ENCODE measurements around the gene C1orf74. TPM values are rescaled to one million over a fixed set of nuclear protein-coding genes. Genes with fewer than 3 reads are reported as not detected.

Gene C1orf74
- total RNA-seq, 1 experiment from 2014 or later: 5.6 TPM

DNA sequence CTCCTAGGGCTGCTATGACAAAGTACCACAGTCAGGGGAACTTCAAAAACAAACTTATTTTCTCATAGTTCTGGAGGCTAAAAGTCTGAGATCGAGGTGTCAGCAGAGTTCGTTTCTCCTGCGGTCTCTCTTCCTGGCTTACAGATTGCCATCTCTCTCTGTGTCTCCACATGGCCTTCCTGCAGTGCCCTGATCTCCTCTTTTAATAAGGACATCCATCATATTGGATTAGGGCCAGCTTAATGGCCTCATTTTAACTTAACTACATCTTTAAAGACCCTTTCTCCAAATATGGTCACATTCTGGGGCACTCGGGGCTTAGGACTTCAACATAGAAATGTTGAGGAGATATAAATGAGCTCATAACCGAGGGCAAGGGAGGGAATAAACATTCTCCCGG, 12.2 kb downstream of the C1orf74 start:
- intact Hi-C loops (cut with micrococcal nuclease): no loop called here
- POLR2A ChIA-PET: no interaction called here
- no peak for DNase-seq (ENCODE audit: low read depth, low spot score)
- Histone ChIP-seq H3K9me2 (ENCODE audit: insufficient read depth) (no peaks in the 10 kb centered on the region), H3K36me3 (ENCODE audit: control insufficient read depth in 1 of 2, insufficient read depth in 2 of 2, low read length in 2 of 2) (no peaks in the 10 kb centered on the region), H3K79me2 (ENCODE audit: insufficient read depth, low read length) (no peaks in the 10 kb centered on the region), H3K27me3 (ENCODE audit: insufficient read depth, low read length) (no peaks in the 10 kb centered on the region), H3K9me3 (ENCODE audit: control insufficient read depth in 1 of 2, insufficient read depth in 1 of 2, low read depth in 1 of 2, low read length in 2 of 2) (no peaks in the 10 kb centered on the region; a peak in 1 of 4 replicates), H3K4me1 (ENCODE audit: control insufficient read depth in 1 of 2, insufficient read depth in 2 of 2, low read length in 2 of 2) (no peaks in the 10 kb centered on the region), H3K9ac (ENCODE audit: low read length) (no peak overlapping the region), H3K4me3 (replicated peaks in 1 of 2; ENCODE audit: low read depth in 1 of 2, low read length in 2 of 2) (no peak overlapping the region), H3K4me2 (ENCODE audit: low read length) (no peak overlapping the region), H4K20me1 (ENCODE audit: insufficient read depth) (no peaks in the 10 kb centered on the region), H3K27ac (ENCODE audit: low read depth, low read length) (no peak overlapping the region), H2AFZ (ENCODE audit: low read depth, low read length, poor library complexity, severe bottlenecking) (no peak overlapping the region)
- RAD21 ChIA-PET (ENCODE audit: low non-redundant PET in 1 of 2, low total read pairs in 2 of 2, uncharacterized antibody in 2 of 2, unreplicated experiment in 2 of 2): no interaction called here
- TF ChIP-seq SIN3A (IDR thresholded peaks at IDR 0.05; ENCODE audit: low read depth) (no peak), CEBPB (IDR thresholded peaks at IDR 0.05; ENCODE audit: low read depth) (no peak), RAD21 (IDR thresholded peaks at IDR 0.05; ENCODE audit: low read depth) (no peak), POLR2A (IDR thresholded peaks at IDR 0.05; ENCODE audit: borderline replicate concordance, extremely low read depth, insufficient read depth, insufficient read length) (no peak), ZFX (IDR thresholded peaks at IDR 0.05) (no peak)
- ATAC-seq: no peak
- BruUV-seq (replicated peaks): no TSS peak
- CTCF ChIA-PET: no interaction called here

DNA sequence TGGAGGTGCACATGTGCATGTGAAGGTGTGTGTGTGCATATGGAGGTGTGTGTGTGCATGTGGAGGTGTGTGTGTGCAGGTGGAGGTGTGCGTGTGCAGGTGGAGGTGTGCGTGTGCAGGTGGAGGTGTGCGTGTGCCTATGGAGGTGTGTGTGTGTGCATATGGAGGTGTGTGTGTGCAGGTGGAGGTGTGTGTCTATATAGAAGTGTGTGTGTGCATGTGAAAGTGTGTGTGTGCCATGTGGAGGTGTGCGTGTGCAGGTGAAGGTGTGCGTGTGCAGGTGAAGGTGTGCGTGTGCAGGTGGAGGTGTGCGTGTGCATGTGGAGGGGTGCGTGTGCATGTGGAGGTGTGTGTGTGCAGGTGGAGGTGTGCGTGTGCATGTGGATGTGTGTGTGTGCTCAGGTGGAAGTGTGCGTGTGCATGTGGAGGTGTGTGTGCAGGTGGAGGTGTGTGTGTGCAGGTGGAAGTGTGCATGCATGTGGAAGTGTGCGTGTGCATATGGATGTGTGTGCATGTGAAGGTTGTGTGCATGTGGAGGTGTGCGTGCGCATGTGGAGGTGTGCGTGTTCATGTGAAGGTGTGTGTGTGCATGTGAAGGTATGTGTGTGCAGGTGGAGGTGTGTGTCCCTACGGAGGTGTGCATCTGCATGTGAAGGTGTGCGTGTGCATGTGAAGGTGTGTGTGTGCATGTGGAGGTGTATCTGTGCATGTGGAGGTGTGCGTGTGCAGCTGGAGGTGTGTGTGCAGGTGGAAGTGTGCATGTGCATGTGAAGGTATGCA, 13.5 kb downstream of the C1orf74 start:
- no peaks in the 10 kb centered on the region for H3K79me2 ChIP-seq (ENCODE audit: insufficient read depth, low read length)
- H3K9me3 ChIP-seq (ENCODE audit: control insufficient read depth in 1 of 2, insufficient read depth in 1 of 2, low read depth in 1 of 2, low read length in 2 of 2): no peaks in the 10 kb centered on the region; a peak in 1 of 4 replicates
- H3K9ac ChIP-seq (ENCODE audit: low read length): no peak overlapping the region
- ChIA-PET CTCF (no interaction called here), RAD21 (ENCODE audit: low non-redundant PET in 1 of 2, low total read pairs in 2 of 2, uncharacterized antibody in 2 of 2, unreplicated experiment in 2 of 2) (no interaction called here), POLR2A (no interaction called here)
- H3K4me2 ChIP-seq (ENCODE audit: low read length): no peak overlapping the region
- intact Hi-C loops (cut with micrococcal nuclease): no loop called here
- no peaks in the 10 kb centered on the region for H3K4me1 ChIP-seq (ENCODE audit: control insufficient read depth in 1 of 2, insufficient read depth in 2 of 2, low read length in 2 of 2)
- BruUV-seq (replicated peaks): no TSS peak
- no peaks in the 10 kb centered on the region for H3K36me3 ChIP-seq (ENCODE audit: control insufficient read depth in 1 of 2, insufficient read depth in 2 of 2, low read length in 2 of 2)
- no peak overlapping the region for H2AFZ ChIP-seq (ENCODE audit: low read depth, low read length, poor library complexity, severe bottlenecking)
- H3K9me2 ChIP-seq (ENCODE audit: insufficient read depth): no peaks in the 10 kb centered on the region
- no peak for ATAC-seq
- TF ChIP-seq YY1 (IDR thresholded peaks at IDR 0.05; ENCODE audit: extremely low read depth, insufficient replicate concordance, low read depth, low read length) (no peak), RAD21 (IDR thresholded peaks at IDR 0.05; ENCODE audit: low read depth) (no peak), ZNF274 (IDR thresholded peaks at IDR 0.05; ENCODE audit: low read depth, low read length) (no peak)
- H3K27me3 ChIP-seq (ENCODE audit: insufficient read depth, low read length): no peaks in the 10 kb centered on the region
- H3K4me3 ChIP-seq (replicated peaks in 1 of 2; ENCODE audit: low read depth in 1 of 2, low read length in 2 of 2): no peak overlapping the region
- no peak for DNase-seq (ENCODE audit: low read depth, low spot score)
- H3K27ac ChIP-seq (ENCODE audit: low read depth, low read length): no peak overlapping the region
- H4K20me1 ChIP-seq (ENCODE audit: insufficient read depth): no peaks in the 10 kb centered on the region
